ENCODE results near the gene TSPAN18.

DNA sequence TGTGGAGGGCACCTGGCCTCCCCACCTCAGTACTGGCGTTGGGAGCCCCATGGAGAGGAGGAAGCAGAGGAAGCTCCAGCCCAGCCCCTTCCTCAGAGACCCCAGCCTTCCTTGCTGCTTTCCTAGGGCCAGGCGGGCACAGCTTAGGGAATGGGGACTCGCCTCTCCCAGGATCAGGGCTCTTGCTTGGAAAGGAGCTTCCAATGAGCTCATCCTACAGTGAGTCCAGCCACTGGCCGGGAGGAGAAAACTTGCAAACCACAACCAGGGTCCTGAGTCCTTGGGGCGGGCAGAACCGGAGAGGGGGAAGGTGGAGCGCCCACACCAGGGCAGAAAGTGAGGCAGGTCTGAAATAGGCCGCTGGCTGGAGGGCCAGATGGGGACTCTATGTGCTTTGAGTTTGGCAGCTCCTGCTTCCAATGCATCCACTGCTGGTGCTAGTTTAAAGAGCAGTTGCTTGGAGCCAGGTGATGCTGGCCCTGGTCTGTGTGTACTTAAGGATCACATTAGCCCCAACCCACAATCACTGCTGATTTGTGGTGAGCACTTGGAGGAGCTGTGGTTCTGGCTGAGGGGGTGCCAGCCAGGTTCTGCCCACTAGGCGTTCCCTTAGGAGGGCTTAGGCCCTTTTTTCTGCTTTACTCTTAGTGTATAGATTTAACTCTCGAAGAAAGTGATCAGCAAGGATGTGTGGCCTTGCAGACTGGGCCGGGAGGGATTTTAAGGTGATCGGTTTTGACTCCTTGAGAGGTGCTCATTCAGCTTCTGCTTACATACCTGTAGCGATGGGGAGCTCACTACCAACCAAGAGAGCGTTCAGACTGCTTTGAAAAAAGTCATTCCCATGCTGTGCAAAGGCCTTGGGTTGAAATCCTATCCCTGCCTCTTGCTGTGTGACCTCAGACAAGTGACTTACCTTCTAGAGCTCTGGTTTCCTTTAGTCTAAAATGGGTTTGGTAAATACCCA is 142.0 kb downstream of the TSPAN18 start:
- no peak for TF ChIP-seq POLR2A (IDR thresholded peaks at IDR 0.05)
- TF ChIP-seq, protein P1, sequence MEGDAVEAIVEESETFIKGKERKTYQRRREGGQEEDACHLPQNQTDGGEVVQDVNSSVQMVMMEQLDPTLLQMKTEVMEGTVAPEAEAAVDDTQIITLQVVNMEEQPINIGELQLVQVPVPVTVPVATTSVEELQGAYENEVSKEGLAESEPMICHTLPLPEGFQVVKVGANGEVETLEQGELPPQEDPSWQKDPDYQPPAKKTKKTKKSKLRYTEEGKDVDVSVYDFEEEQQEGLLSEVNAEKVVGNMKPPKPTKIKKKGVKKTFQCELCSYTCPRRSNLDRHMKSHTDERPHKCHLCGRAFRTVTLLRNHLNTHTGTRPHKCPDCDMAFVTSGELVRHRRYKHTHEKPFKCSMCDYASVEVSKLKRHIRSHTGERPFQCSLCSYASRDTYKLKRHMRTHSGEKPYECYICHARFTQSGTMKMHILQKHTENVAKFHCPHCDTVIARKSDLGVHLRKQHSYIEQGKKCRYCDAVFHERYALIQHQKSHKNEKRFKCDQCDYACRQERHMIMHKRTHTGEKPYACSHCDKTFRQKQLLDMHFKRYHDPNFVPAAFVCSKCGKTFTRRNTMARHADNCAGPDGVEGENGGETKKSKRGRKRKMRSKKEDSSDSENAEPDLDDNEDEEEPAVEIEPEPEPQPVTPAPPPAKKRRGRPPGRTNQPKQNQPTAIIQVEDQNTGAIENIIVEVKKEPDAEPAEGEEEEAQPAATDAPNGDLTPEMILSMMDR (IDR thresholded peaks at IDR 0.05 in 4 of 5, conservative IDR thresholded peaks at IDR 0.05 in 1 of 5): no peak

Data from gastrocnemius medialis (tissue), 4 donors.